Trophoblast cell (in vitro differentiated cells and primary cell): ENCODE data around the gene COL1A1.

Source experiments
- DNase-seq, 2 donors: peaks; one replicate each; pipeline ENCODE4 v3.0.0-alpha.2; 2016
- H2AFZ ChIP-seq: 2 replicates; pipeline ENCODE4 v1.6.1; 2013; ENCODE audit warnings: low read length, moderate library complexity, mild to moderate bottlenecking; ENCODE audit not compliant: insufficient read depth, poor library complexity
- H2AK5ac ChIP-seq: 2 replicates; pipeline ENCODE4 v1.6.1; 2013; ENCODE audit warnings: mild to moderate bottlenecking, low read length
- H2BK120ac ChIP-seq: 2 replicates; pipeline ENCODE4 v1.6.1; 2013; ENCODE audit warnings: low read length, mild to moderate bottlenecking, moderate library complexity; ENCODE audit not compliant: insufficient read depth, poor library complexity
- H2BK12ac ChIP-seq: 2 replicates; pipeline ENCODE4 v1.6.1; 2013; ENCODE audit warnings: mild to moderate bottlenecking, low read length, moderate library complexity
- H2BK5ac ChIP-seq: 2 replicates; pipeline ENCODE4 v1.6.1; 2013; ENCODE audit warnings: low read length, low read depth, moderate library complexity, mild to moderate bottlenecking; ENCODE audit not compliant: poor library complexity
- H3K14ac ChIP-seq: 2 replicates; pipeline ENCODE4 v1.6.1; 2013; ENCODE audit warnings: mild to moderate bottlenecking, low read length
- H3K18ac ChIP-seq: 2 replicates; pipeline ENCODE4 v1.6.1; 2013; ENCODE audit warnings: mild to moderate bottlenecking, low read length
- H3K23ac ChIP-seq: 2 replicates; pipeline ENCODE4 v1.6.1; 2013; ENCODE audit warnings: low read length
- H3K27ac ChIP-seq: 2 replicates; pipeline ENCODE4 v1.5.1; 2013; ENCODE audit warnings: low read depth, mild to moderate bottlenecking, inconsistent platforms, low read length, moderate library complexity
- H3K27me3 ChIP-seq: 2 replicates; pipeline ENCODE4 v1.6.1; 2013; ENCODE audit warnings: inconsistent platforms, mild to moderate bottlenecking, low read length, moderate library complexity; ENCODE audit not compliant: insufficient read depth
- H3K36me3 ChIP-seq, 2 experiments: 1 replicate in 1 of 2; 2 replicates in 1 of 2; pipeline ENCODE4 v1.6.1; 2013; ENCODE audit warnings: low read length in 2 of 2, mild to moderate bottlenecking in 2 of 2, moderate library complexity in 1 of 2; ENCODE audit not compliant: insufficient read depth in 2 of 2, control insufficient read depth in 1 of 2
- H3K4ac ChIP-seq: 2 replicates; pipeline ENCODE4 v1.6.1; 2013; ENCODE audit warnings: low read depth, mild to moderate bottlenecking, low read length, moderate library complexity
- H3K4me1 ChIP-seq, 2 experiments: 1 replicate in 1 of 2; 2 replicates in 1 of 2; pipeline ENCODE4 v1.6.1; 2013; ENCODE audit warnings: low read length in 2 of 2, mild to moderate bottlenecking in 2 of 2, moderate library complexity in 1 of 2; ENCODE audit not compliant: insufficient read depth in 2 of 2, control insufficient read depth in 1 of 2
- H3K4me2 ChIP-seq: 2 replicates; pipeline ENCODE4 v1.6.1; 2013; ENCODE audit warnings: inconsistent platforms, mild to moderate bottlenecking, low read length, moderate library complexity
- H3K4me3 ChIP-seq: 2 replicates; pipeline ENCODE4 v1.5.1; 2013; ENCODE audit warnings: mild to moderate bottlenecking, low read depth, low read length, inconsistent platforms
- H3K79me1 ChIP-seq: one replicate; pipeline ENCODE4 v1.6.1; 2013; ENCODE audit warnings: low read length
- H3K79me2 ChIP-seq: 2 replicates; pipeline ENCODE4 v1.6.1; 2013; ENCODE audit warnings: low read length, mild to moderate bottlenecking; ENCODE audit not compliant: control insufficient read depth, insufficient read depth, poor library complexity
- H3K9ac ChIP-seq: 2 replicates; pipeline ENCODE4 v1.6.1; 2013; ENCODE audit warnings: mild to moderate bottlenecking, low read length
- H3K9me3 ChIP-seq: 2 replicates; pipeline ENCODE4 v1.6.1; 2013; ENCODE audit warnings: low read depth, mild to moderate bottlenecking, control low read depth, inconsistent platforms, low read length; ENCODE audit not compliant: insufficient read depth
- H4K12ac ChIP-seq: 2 replicates; pipeline ENCODE4 v1.6.1; 2013; ENCODE audit warnings: low read depth, mild to moderate bottlenecking, low read length, moderate library complexity
- H4K8ac ChIP-seq: 2 replicates; pipeline ENCODE4 v1.6.1; 2013; ENCODE audit warnings: low read depth, mild to moderate bottlenecking, low read length, moderate library complexity
- H4K91ac ChIP-seq: one replicate; pipeline ENCODE4 v1.6.1; 2013; ENCODE audit warnings: low read depth, mild to moderate bottlenecking, low read length, moderate library complexity
- WGBS: extraction: QIAGEN DNeasy Blood & Tissue Kit; methylation state at CpG from one replicate; pipeline ENCODE4 v1.1.7; 2013; ENCODE audit warnings: missing lambda C conversion rate; ENCODE audit not compliant: insufficient read length, insufficient coverage; ENCODE audit errors: extremely low coverage; 5-methylcytosine and 5-hydroxymethylcytosine counted together

COL1A1 gene

GRCh38 chr17:50155115-50155819 lies 46.2 kb downstream of the COL1A1 start:
- H3K18ac ChIP-seq: no peak overlapping the region
- peaks cover 6 to 10% of the 10 kb centered on the region in 2 experiments for H3K4me1 ChIP-seq
- H3K9me3 ChIP-seq: no peaks in the 10 kb centered on the region
- H4K8ac ChIP-seq: no peak overlapping the region
- no peak overlapping the region for H4K91ac ChIP-seq
- peak overlapping the region; percentile 45 for H2AK5ac ChIP-seq
- no peak overlapping the region for H3K4me3 ChIP-seq
- no peak overlapping the region for H3K9ac ChIP-seq
- no peak overlapping the region for H2BK5ac ChIP-seq
- WGBS: no CpG with 5 or more reads among the region's 8 CpGs
- H2BK12ac ChIP-seq: no peak overlapping the region
- peaks cover 13% of the 10 kb centered on the region for H3K79me1 ChIP-seq
- H3K36me3 ChIP-seq: no peaks in the 10 kb centered on the region
- H3K23ac ChIP-seq: no peak overlapping the region
- peaks cover 6% of the 10 kb centered on the region for H3K79me2 ChIP-seq
- no peak overlapping the region for H3K4me2 ChIP-seq
- no peak for DNase-seq
- H2AFZ ChIP-seq: no peak overlapping the region
- no peak overlapping the region for H3K4ac ChIP-seq
- H3K14ac ChIP-seq: no peak overlapping the region
- no peak overlapping the region for H4K12ac ChIP-seq
- no peak overlapping the region for H3K27ac ChIP-seq
- peak overlapping the region; percentile 18 for H2BK120ac ChIP-seq
- peaks cover 2% of the 10 kb centered on the region for H3K27me3 ChIP-seq

- H2BK12ac ChIP-seq: no peak overlapping the region
- H2BK5ac ChIP-seq: no peak overlapping the region
- peaks cover 12% of the 10 kb centered on the region for H3K79me2 ChIP-seq
- no peak overlapping the region for H2AK5ac ChIP-seq
- H4K12ac ChIP-seq: no peak overlapping the region
- H3K4me1 ChIP-seq: peaks cover 7 to 10% of the 10 kb centered on the region in 2 experiments
- H3K18ac ChIP-seq: no peak overlapping the region
- no peak overlapping the region for H3K23ac ChIP-seq
- no peak overlapping the region for H2BK120ac ChIP-seq
- H4K8ac ChIP-seq: no peak overlapping the region
- no peak overlapping the region for H2AFZ ChIP-seq
- no peak overlapping the region for H4K91ac ChIP-seq
- H3K27me3 ChIP-seq: peaks cover 2% of the 10 kb centered on the region
- no peak overlapping the region for H3K4ac ChIP-seq
- H3K36me3 ChIP-seq: no peaks in the 10 kb centered on the region
- no peak overlapping the region for H3K9ac ChIP-seq
- DNase-seq: no peak
- H3K4me2 ChIP-seq: no peak overlapping the region
- no peak overlapping the region for H3K27ac ChIP-seq
- H3K4me3 ChIP-seq: no peak overlapping the region
- H3K9me3 ChIP-seq: no peaks in the 10 kb centered on the region
- no CpG with 5 or more reads among the region's 1 CpG for WGBS
- H3K14ac ChIP-seq: no peak overlapping the region
- peaks cover 18% of the 10 kb centered on the region for H3K79me1 ChIP-seq
These were observed 46.8 kb downstream of the COL1A1 start for GRCh38 chr17:50154604-50155003.

GRCh38 chr17:50153650-50154575 lies 47.5 kb downstream of the COL1A1 start:
- Histone ChIP-seq H3K4me2 (no peak overlapping the region), H4K12ac (no peak overlapping the region), H3K9ac (peak overlapping the region; percentile 36), H2BK5ac (no peak overlapping the region), H3K27ac (no peak overlapping the region), H3K23ac (no peak overlapping the region), H3K4me1 (peaks cover 10 to 14% of the 10 kb centered on the region in 2 experiments), H4K91ac (no peak overlapping the region), H3K27me3 (peaks cover 2% of the 10 kb centered on the region), H3K4me3 (no peak overlapping the region), H4K8ac (no peak overlapping the region), H2BK120ac (no peak overlapping the region), H2BK12ac (no peak overlapping the region), H2AK5ac (peak overlapping the region; percentile 13), H3K79me2 (peaks cover 19% of the 10 kb centered on the region), H3K9me3 (no peaks in the 10 kb centered on the region), H3K14ac (no peak overlapping the region), H2AFZ (no peak overlapping the region), H3K36me3 (no peaks in the 10 kb centered on the region), H3K79me1 (peaks cover 23% of the 10 kb centered on the region), H3K4ac (no peak overlapping the region), H3K18ac (no peak overlapping the region)
- no CpG with 5 or more reads among the region's 16 CpGs for WGBS
- no peak for DNase-seq

GRCh38 chr17:50152736-50153135 lies 48.7 kb downstream of the COL1A1 start:
- Histone ChIP-seq H3K14ac (no peak overlapping the region), H3K27me3 (no peaks in the 10 kb centered on the region), H3K4ac (no peak overlapping the region), H2BK12ac (peak overlapping the region; percentile 59), H2AK5ac (peak overlapping the region; percentile 23), H3K4me1 (peaks cover 15 to 24% of the 10 kb centered on the region in 2 experiments), H2BK120ac (no peak overlapping the region), H3K36me3 (no peaks in the 10 kb centered on the region), H3K4me2 (no peak overlapping the region), H3K4me3 (no peak overlapping the region), H3K23ac (no peak overlapping the region), H2AFZ (no peak overlapping the region), H3K79me1 (peaks cover 23% of the 10 kb centered on the region), H3K18ac (no peak overlapping the region), H4K8ac (peak overlapping the region; percentile 92), H4K91ac (peak overlapping the region; percentile 36), H3K27ac (no peak overlapping the region), H2BK5ac (no peak overlapping the region), H4K12ac (peak overlapping the region; percentile 14), H3K9ac (no peak overlapping the region), H3K79me2 (peaks cover 19% of the 10 kb centered on the region), H3K9me3 (no peaks in the 10 kb centered on the region)
- WGBS: no CpG with 5 or more reads among the region's 7 CpGs
- no peak for DNase-seq
